Hematopoietic multipotent progenitor cell treated with erythropoietin and hydrocortisone succinate and interleukin-3 and kit ligand, for 15 days (in vitro differentiated cells): ENCODE results near the gene MSRB1.
"Not testable (repeated sequence)": the region's sequence is repeated elsewhere in the genome, so short reads cannot be mapped to it uniquely, and the experiment has no call there.

Source experiments
- DNase-seq: peaks from one replicate; pipeline ENCODE4 v3.0.0-alpha.2; 2015; ENCODE audit warnings: low spot score

The MSRB1 gene

DNA sequence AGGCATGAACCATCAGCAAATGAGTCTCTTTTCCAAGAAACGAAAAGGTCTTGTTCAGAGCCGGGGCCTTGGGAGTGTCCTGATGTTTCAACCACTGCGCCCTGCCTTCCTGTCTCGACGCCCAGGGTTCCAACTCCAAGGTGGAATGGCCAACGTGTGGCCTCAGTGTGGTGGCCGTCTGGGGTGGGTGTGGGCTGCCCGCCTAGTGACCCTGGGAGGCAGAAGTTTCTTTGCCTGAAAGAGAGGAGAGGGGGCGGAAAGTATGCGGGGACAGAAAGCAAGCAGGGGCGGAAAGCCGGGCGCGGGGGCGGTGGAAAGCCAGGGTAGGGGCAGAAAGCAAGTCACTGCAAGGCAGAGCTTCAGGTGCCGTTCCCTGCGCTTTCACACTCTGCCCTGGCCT lies 4.1 kb downstream of the MSRB1 start:
- DNase-seq = no peak

GRCh38 chr16:1938316-1938715 lies 4.7 kb downstream of the MSRB1 start:
- DNase-seq = no peak

DNA sequence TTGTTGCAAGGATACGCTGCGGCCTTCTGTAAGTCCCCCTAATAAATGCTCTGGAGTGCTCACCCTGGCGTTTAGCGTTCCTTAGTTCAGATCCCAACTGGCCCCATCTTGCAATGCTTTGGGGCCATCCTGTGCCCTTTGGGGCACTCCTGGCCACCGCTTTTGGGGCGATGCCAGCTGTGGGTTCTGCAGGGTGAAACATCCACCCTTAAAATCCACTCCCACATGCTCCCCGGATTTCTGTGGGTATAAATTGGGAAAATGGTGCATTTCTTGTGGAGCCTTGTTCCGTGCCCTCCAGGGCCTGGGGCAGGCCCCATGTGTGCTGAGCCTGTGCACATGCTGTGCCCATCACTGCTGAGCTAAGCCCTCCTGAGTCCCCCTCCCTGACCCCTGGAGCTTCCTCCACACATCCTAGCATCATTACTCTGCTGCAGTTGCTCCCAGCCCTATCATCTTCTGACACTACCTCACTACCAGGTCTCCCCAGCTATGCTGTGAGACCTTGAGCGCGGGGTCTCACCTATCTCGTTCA lies 6.0 kb downstream of the MSRB1 start:
- no peak for DNase-seq

DNA sequence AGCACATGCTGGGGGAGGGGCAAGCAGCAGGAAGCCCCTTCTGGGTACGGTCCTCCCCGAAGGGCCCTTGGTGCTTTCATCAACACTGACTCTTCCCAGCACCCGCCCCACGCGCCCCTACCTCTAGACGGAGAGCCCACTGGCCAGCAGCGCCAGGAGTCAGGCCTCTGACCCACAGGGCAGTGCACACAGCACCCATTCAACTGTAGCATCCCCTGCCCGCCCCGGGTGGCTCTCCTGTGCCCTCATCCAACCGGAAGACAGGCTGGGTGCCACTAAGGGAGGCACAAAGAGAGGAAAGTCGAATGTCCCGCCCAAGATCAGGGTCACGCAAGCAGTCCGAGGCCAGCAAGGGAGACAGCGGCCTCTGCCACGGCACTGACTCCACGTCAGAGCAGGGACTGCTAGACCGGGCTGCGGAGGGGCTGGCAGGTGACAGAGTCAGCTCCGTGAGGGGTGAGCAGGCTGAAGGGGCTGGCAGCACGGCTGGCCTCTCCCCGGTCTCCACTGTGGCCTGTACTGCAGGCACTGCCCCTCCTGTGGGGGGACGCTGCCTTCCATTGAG lies 9.8 kb downstream of the MSRB1 start:
- no peak for DNase-seq

GRCh38 chr16:1932050-1933028 lies 10.7 kb downstream of the MSRB1 start:
- no peak for DNase-seq

DNA sequence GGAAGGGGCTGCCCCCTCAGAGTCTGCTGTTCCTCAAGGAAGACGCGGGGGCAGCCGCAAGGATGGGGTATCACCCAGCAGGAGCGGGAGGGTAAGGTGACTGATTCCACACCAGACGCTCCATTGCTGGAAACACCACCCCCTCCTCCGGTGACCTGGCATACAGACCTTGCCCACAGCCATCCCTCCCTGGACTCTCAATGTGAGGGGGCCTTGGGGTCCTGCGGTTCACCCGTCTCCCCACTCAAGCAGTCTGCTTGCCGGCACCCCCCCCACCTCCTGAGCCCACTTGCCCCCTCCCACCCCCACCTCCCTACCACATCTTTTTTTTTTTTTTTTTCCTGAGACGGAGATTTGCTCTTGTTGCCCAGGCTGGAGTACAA lies 12.7 kb downstream of the MSRB1 start:
- no peak for DNase-seq

DNA sequence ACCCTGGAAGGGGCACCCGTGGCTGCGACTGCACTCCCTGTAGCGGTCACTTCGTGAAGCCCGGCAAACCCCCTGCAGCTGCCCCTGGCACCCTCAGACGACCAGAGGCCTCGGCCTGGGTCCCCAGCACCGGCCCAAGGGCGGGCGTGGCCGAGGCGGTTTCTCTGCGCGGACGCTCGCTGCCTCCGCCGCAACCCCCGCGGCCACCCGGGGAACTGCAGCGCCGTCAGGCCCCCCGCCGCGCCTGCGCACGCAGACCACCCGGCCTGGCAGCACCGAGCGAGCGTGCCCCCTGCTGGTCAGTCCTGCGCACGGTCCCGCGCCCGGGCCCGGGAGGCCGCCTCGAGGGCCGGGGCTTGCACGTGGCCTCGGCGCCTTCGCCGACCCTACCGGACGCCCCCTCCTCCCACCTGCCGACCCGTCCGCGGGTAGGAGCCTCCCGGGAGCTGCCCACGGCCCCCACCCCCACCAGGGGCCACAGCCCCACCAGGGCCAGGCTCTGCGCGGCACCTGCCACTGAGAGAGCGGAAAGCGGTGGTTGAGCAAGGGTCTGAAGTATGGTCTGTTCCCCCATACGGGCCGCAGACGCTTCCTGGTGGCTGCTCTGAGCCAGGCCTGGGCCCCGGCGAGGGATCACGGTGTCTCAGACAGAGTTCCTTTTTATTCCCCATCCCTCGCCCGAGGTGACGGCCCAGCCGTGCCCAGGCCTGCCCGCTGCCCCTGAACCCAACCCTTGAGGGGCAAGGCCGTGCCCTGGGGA lies 13.2 kb downstream of the MSRB1 start:
- peak; percentile 83 for DNase-seq

DNA sequence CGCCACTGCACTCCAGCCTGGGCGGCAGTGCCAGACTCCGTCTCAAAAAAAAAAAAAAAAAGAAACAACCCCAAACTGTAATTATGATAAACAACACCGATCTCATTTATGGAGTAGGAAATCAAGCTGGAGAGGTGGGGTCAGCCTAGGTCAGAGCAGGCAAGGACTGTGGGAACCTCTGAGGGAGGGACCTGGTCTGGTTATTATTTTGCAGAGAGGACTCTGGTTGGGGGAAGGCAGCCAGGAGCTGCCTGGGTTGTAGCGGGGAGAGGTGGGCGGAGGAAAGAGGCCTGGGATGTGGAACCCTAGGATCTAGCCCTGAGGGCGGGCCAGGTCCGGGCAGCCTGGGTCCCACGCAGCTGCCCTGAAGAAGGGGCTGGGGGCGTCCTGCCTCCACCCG lies 13.9 kb downstream of the MSRB1 start:
- no peak for DNase-seq

GRCh38 chr16:1926271-1926670 lies 16.7 kb downstream of the MSRB1 start:
- DNase-seq = no peak

GRCh38 chr16:1924095-1924494 lies 18.9 kb downstream of the MSRB1 start:
- DNase-seq = no peak

GRCh38 chr16:1923299-1924034 lies 19.5 kb downstream of the MSRB1 start:
- no peak for DNase-seq

GRCh38 chr16:1922357-1922756 lies 20.6 kb downstream of the MSRB1 start:
- DNase-seq = no peak

DNA sequence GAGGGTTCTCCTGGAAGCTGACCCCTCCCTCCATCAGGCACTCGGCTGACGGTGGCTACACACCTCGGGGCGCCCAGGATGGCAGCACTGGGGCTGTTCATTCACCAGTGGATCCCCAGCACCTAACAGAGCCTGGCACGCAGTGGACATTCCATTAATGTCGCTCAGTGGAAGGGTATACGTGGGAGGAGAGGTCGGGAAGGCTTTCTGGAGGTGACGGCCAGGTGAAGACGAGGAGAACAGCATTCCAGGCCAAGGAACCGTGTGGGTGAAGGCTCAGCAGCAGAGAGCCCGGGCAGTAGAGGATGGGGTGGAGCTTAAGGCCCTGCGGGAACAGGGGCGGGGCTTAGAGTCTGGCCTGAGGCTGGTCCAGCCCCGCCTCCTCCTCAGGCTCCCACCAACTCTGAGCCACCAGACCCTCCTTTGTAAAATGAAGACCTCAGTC lies 22.2 kb downstream of the MSRB1 start:
- DNase-seq = peak; percentile 19

DNA sequence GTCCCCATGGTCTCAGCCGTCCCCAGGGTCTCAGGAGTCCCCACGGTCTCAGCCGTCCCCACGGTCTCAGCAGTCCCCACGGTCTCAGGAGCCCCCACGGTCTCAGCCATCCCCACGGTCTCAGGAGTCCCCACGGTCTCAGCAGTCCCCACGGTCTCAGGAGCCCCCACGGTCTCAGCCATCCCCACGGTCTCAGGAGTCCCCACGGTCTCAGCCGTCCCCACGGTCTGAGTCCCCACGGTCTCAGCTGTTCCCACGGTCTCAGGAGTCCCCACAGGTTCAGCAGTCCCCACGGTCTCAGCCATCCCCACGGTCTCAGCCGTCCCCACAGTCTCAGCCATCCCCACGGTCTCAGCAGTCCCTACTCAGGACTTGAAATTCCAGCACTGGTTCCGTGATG lies 22.9 kb downstream of the MSRB1 start:
- DNase-seq = not testable (repeated sequence)

- DNase-seq = no peak
Measured at GRCh38 chr16:1919327-1919998, 23.5 kb downstream of the MSRB1 start.

GRCh38 chr16:1918351-1919326 lies 24.4 kb downstream of the MSRB1 start, which contains the start of gene HS3ST6:
HS3ST6 (minus strand) TSS chr16:1918415; CDS start chr16:1918323, 92 bp downstream.
- DNase-seq = no peak

- no peak for DNase-seq
Measured at GRCh38 chr16:1917665-1918350, 25.2 kb downstream of the MSRB1 start.

- no peak for DNase-seq
Measured at GRCh38 chr16:1917056-1917664, 25.8 kb downstream of the MSRB1 start.

GRCh38 chr16:1916640-1916990 lies 26.4 kb downstream of the MSRB1 start:
- no peak for DNase-seq
